ENCODE data around the gene NEDD4L.
A peak's percentile ranks its signal among the peaks of the same experiment; 100 is the strongest.

Gene NEDD4L

GRCh38 chr18:58362027-58362575 is 318.1 kb downstream of the NEDD4L start:
- peak; percentile 89 for DNase-seq (ENCODE audit: low read depth)
- H3K4me3 ChIP-seq (ENCODE audit: control insufficient read depth, low read depth, low read length) = peak overlapping the region; percentile 24
- no peak for TF ChIP-seq CTCF (IDR thresholded peaks at IDR 0.05; ENCODE audit: control insufficient read depth, insufficient read depth, low read depth, low read length, missing control alignments)

- DNase-seq (ENCODE audit: low read depth) = no peak
- H3K4me3 ChIP-seq (ENCODE audit: control insufficient read depth, low read depth, low read length) = no peak overlapping the region
- no peak for TF ChIP-seq CTCF (IDR thresholded peaks at IDR 0.05; ENCODE audit: control insufficient read depth, insufficient read depth, low read depth, low read length, missing control alignments)
Observed at GRCh38 chr18:58362829-58363271, 318.8 kb downstream of the NEDD4L start.

GRCh38 chr18:58363767-58364540 is 319.9 kb downstream of the NEDD4L start:
- no peak for TF ChIP-seq CTCF (IDR thresholded peaks at IDR 0.05; ENCODE audit: control insufficient read depth, insufficient read depth, low read depth, low read length, missing control alignments)
- no peak overlapping the region for H3K4me3 ChIP-seq (ENCODE audit: control insufficient read depth, low read depth, low read length)
- peak; percentile 32 for DNase-seq (ENCODE audit: low read depth)

GRCh38 chr18:58364876-58365528 is 321.0 kb downstream of the NEDD4L start:
- H3K4me3 ChIP-seq (ENCODE audit: control insufficient read depth, low read depth, low read length) = no peak overlapping the region
- peak; percentile 11 for TF ChIP-seq CTCF (IDR thresholded peaks at IDR 0.05; ENCODE audit: control insufficient read depth, insufficient read depth, low read depth, low read length, missing control alignments)
- DNase-seq (ENCODE audit: low read depth) = peak; percentile 11

- H3K4me3 ChIP-seq (ENCODE audit: control insufficient read depth, low read depth, low read length) = no peak overlapping the region
- DNase-seq (ENCODE audit: low read depth) = no peak
- no peak for TF ChIP-seq CTCF (IDR thresholded peaks at IDR 0.05; ENCODE audit: control insufficient read depth, insufficient read depth, low read depth, low read length, missing control alignments)
Observed at GRCh38 chr18:58367425-58368140, 323.6 kb downstream of the NEDD4L start.

GRCh38 chr18:58369616-58370015 is 325.6 kb downstream of the NEDD4L start:
- no peak for DNase-seq (ENCODE audit: low read depth)
- no peak for TF ChIP-seq CTCF (IDR thresholded peaks at IDR 0.05; ENCODE audit: control insufficient read depth, insufficient read depth, low read depth, low read length, missing control alignments)
- no peak overlapping the region for H3K4me3 ChIP-seq (ENCODE audit: control insufficient read depth, low read depth, low read length)

All from AG09309 (cell line).